IMR-90 (cell line): ENCODE results near the gene ANK3. TPM values are rescaled to one million over a fixed set of nuclear protein-coding genes. Genes with fewer than 3 reads are reported as not detected.

Experiments used
- ATAC-seq: fragments of 200-7000 bp; cut with Tn5 transposase; 2 replicates; pipeline ENCODE4 v1.9.1; 2020; ENCODE audit warnings: low read depth, mild to moderate bottlenecking, moderate library complexity
- BruUV-seq: library from RNA; stranded (reverse); fragments of 400-500 nt; replicated peaks from 2 replicates; lab custom pipeline; 2021; lab: Mats Ljungman, UMichigan
- CTCF ChIA-PET: fragments of 300-600 bp; formaldehyde crosslinking; extraction: SDS; loops from one replicate; lab custom pipeline; 2021; ENCODE audit warnings: antibody characterized with exemption; lab: Yijun Ruan, JAX
- POLR2A ChIA-PET: fragments of 300-600 bp; sonication (Branson Sonifier 250); formaldehyde crosslinking; loops from one replicate; lab custom pipeline; 2022; ENCODE audit warnings: antibody characterized with exemption; ENCODE audit not compliant: unreplicated experiment; lab: Charles Lee
- DNase-seq: peaks from one replicate; pipeline ENCODE4 v3.0.0; 2013
- H2AFZ ChIP-seq: replicated peaks from 2 replicates; pipeline ENCODE3; 2013; ENCODE audit warnings: low read length, mild to moderate bottlenecking; ENCODE audit not compliant: poor library complexity
- H2AK5ac ChIP-seq: 2 replicates; pipeline ENCODE4 v1.6.1; 2013; ENCODE audit warnings: low read depth, low read length, inconsistent platforms
- H2AK9ac ChIP-seq: replicated peaks from 2 replicates; pipeline ENCODE3; 2013; ENCODE audit warnings: mild to moderate bottlenecking, low read depth, low read length, moderate library complexity; ENCODE audit not compliant: poor library complexity
- H2BK120ac ChIP-seq: 2 replicates; pipeline ENCODE4 v1.6.1; 2013; ENCODE audit warnings: low read depth, low read length, inconsistent platforms
- H2BK15ac ChIP-seq: 3 replicates; pipeline ENCODE4 v1.6.1; 2013; ENCODE audit warnings: low read depth, low read length, inconsistent platforms
- H2BK20ac ChIP-seq: 2 replicates; pipeline ENCODE4 v1.6.1; 2013; ENCODE audit warnings: low read depth, mild to moderate bottlenecking, inconsistent platforms, low read length, moderate library complexity
- H2BK5ac ChIP-seq: 2 replicates; pipeline ENCODE4 v1.6.1; 2013; ENCODE audit warnings: mild to moderate bottlenecking, low read depth, low read length, inconsistent platforms; ENCODE audit not compliant: poor library complexity, severe bottlenecking
- H3K14ac ChIP-seq: replicated peaks from 2 replicates; pipeline ENCODE4 v1.6.1; 2013; ENCODE audit warnings: low read depth, low read length, inconsistent platforms
- H3K18ac ChIP-seq: 2 replicates; pipeline ENCODE4 v1.6.1; 2013; ENCODE audit warnings: low read depth, low read length, control low read depth
- H3K23ac ChIP-seq: 2 replicates; pipeline ENCODE4 v1.6.1; 2013; ENCODE audit warnings: low read depth, low read length, inconsistent platforms
- H3K27ac ChIP-seq: 2 replicates; pipeline ENCODE4 v1.5.1; 2013; ENCODE audit warnings: mild to moderate bottlenecking, control low read depth, low read length; ENCODE audit not compliant: insufficient read depth
- H3K27me3 ChIP-seq: 2 replicates; pipeline ENCODE4 v1.6.1; 2013; ENCODE audit warnings: low read length; ENCODE audit not compliant: control insufficient read depth, insufficient read depth
- H3K36me3 ChIP-seq: 2 replicates; pipeline ENCODE4 v1.6.1; 2013; ENCODE audit warnings: low read length, mixed read lengths; ENCODE audit not compliant: control insufficient read depth, insufficient read depth
- H3K4ac ChIP-seq: 2 replicates; pipeline ENCODE4 v1.6.1; 2013; ENCODE audit warnings: low read depth, low read length, inconsistent platforms
- H3K4me1 ChIP-seq: 2 replicates; pipeline ENCODE4 v1.6.1; 2013; ENCODE audit warnings: low read length, mixed read lengths; ENCODE audit not compliant: control insufficient read depth, insufficient read depth
- H3K4me2 ChIP-seq: 2 replicates; pipeline ENCODE4 v1.6.1; 2013; ENCODE audit warnings: low read depth, mild to moderate bottlenecking, control low read depth, low read length, moderate library complexity
- H3K4me3 ChIP-seq: 2 replicates; pipeline ENCODE4 v1.5.1; 2013; ENCODE audit warnings: low read depth, mild to moderate bottlenecking, control low read depth, low read length, moderate library complexity; ENCODE audit not compliant: insufficient read depth
- H3K56ac ChIP-seq: 2 replicates; pipeline ENCODE4 v1.6.1; 2013; ENCODE audit warnings: low read length, inconsistent platforms; ENCODE audit not compliant: insufficient read depth; ENCODE audit errors: extremely low read depth
- H3K79me1 ChIP-seq, 2 experiments: 2 replicates each; pipeline ENCODE4 v1.6.1; 2013; ENCODE audit warnings: low read length in 2 of 2, inconsistent platforms in 1 of 2, low read depth in 1 of 2
- H3K9ac ChIP-seq: 2 replicates; pipeline ENCODE4 v1.6.1; 2013; ENCODE audit warnings: low read depth, low read length, control low read depth
- H3K9me1 ChIP-seq: 2 replicates; pipeline ENCODE4 v1.6.1; 2013; ENCODE audit warnings: low read length, inconsistent platforms; ENCODE audit not compliant: insufficient read depth
- H3K9me3 ChIP-seq: 2 replicates; pipeline ENCODE4 v1.6.1; 2013; ENCODE audit warnings: low read length; ENCODE audit not compliant: control insufficient read depth, insufficient read depth
- H4K20me1 ChIP-seq: 2 replicates; pipeline ENCODE4 v1.6.1; 2013; ENCODE audit warnings: low read length, inconsistent platforms; ENCODE audit not compliant: insufficient read depth
- H4K5ac ChIP-seq: 2 replicates; pipeline ENCODE4 v1.6.1; 2013; ENCODE audit warnings: mild to moderate bottlenecking, low read depth, low read length, control low read depth
- H4K8ac ChIP-seq, 2 experiments: 2 replicates each; pipeline ENCODE4 v1.6.1; 2013; ENCODE audit warnings: low read depth in 2 of 2, low read length in 2 of 2, control low read depth in 1 of 2, inconsistent platforms in 1 of 2
- H4K91ac ChIP-seq: 2 replicates; pipeline ENCODE4 v1.6.1; 2013; ENCODE audit warnings: low read depth, low read length, inconsistent platforms; ENCODE audit not compliant: insufficient read depth
- BHLHE40 ChIP-seq: fragments of 150-350 bp; IDR thresholded peaks from 2 replicates; pipeline ENCODE4 v1.6.1; 2016; ENCODE audit warnings: mild to moderate bottlenecking, low read depth, low read length
- CEBPB ChIP-seq: IDR thresholded peaks from 2 replicates; pipeline ENCODE4 v1.6.1; 2012; ENCODE audit warnings: low read depth, low read length, improper control_type of control experiment
- CHD1 ChIP-seq: IDR thresholded peaks from 2 replicates; pipeline ENCODE4 v1.6.1; 2012; ENCODE audit warnings: low read depth, low read length, improper control_type of control experiment
- ELK1 ChIP-seq: fragments of 150-350 bp; IDR thresholded peaks from 2 replicates; pipeline ENCODE4 v1.6.1; 2016; ENCODE audit warnings: low read depth, mild to moderate bottlenecking, low read length, moderate library complexity, borderline replicate concordance
- MAZ ChIP-seq: IDR thresholded peaks from 2 replicates; pipeline ENCODE4 v1.6.1; 2012; ENCODE audit warnings: low read depth, mild to moderate bottlenecking, low read length, improper control_type of control experiment, moderate library complexity, borderline replicate concordance
- POLR2A ChIP-seq: IDR thresholded peaks from 2 replicates; pipeline ENCODE4 v1.6.1; 2012; ENCODE audit warnings: mild to moderate bottlenecking, low read depth, low read length
- RFX5 ChIP-seq: IDR thresholded peaks from 2 replicates; pipeline ENCODE4 v1.8.0; 2012; ENCODE audit warnings: low read depth, mild to moderate bottlenecking, low read length, moderate library complexity
- USF2 ChIP-seq: fragments of 150-350 bp; IDR thresholded peaks from 2 replicates; pipeline ENCODE4 v1.6.1; 2017; ENCODE audit warnings: mild to moderate bottlenecking, antibody characterized with exemption, low read length, low read depth
- WGBS, 2 experiments: methylation state at CpG; one replicate each; pipeline versions ENCODE4 v1.1.5 to v1.1.7; 2013; ENCODE audit warnings: missing lambda C conversion rate in 2 of 2; ENCODE audit not compliant: insufficient read length in 1 of 2; ENCODE audit errors: extremely low coverage in 2 of 2; 5-methylcytosine and 5-hydroxymethylcytosine counted together
- dilution Hi-C: fragments of 300-500 bp; cut with HindIII; formaldehyde crosslinking; loops from one replicate; pipeline ENCODE4 v1.14.3; 2018; ENCODE audit warnings: low sequenced_read_pairs; ENCODE audit not compliant: unreplicated experiment
- in situ Hi-C: fragments of 300-500 bp; cut with MboI; formaldehyde crosslinking; loops from 3 replicates; pipeline ENCODE4 v1.14.3; 2019; ENCODE audit warnings: low sequenced_read_pairs, inconsistent platforms, mixed read lengths
- intact Hi-C: fragments of 100-400 bp; cut with micrococcal nuclease; formaldehyde crosslinking; loops from 2 replicates; pipeline ENCODE4 v1.10.0; 2022
- polyA plus RNA-seq, 3 experiments: library from polyadenylated mRNA; depleted of rRNA; stranded (reverse); fragments of >200 nt; gene quantifications; 2 replicates each; pipeline ENCODE4 v1.2.3, GENCODE V29; 2012; ENCODE audit warnings: low replicate concordance in 1 of 3
- total RNA-seq: library from RNA; depleted of rRNA; stranded (reverse); fragments of >200 nt; gene quantifications from 2 replicates; pipeline ENCODE4 v1.2.3, GENCODE V29; 2012

Gene ANK3
- total and polyA plus RNA-seq, 2 of the 4 experiments (the other 2 are of a cell fraction), result 0.63 to 1.8 TPM

- DNase-seq (peak; percentile 62), ATAC-seq (peak; percentile 52)
- POLR2A ChIA-PET, result no interaction called here
- Histone ChIP-seq H2AFZ (no peak overlapping the region), H3K79me1 (no peaks in the 10 kb centered on the region), H2AK9ac (no peak overlapping the region), H3K36me3 (no peaks in the 10 kb centered on the region), H2AK5ac (peak overlapping the region; percentile 57; the same call in 1 of the 2 replicates), H4K5ac (peak overlapping the region; percentile 26; the same call in 1 of the 2 replicates), H3K14ac (peak overlapping the region; percentile 64; the same call in 1 of the 2 replicates), H3K4me3 (no peak overlapping the region), H3K9me1 (peaks cover 9% of the 10 kb centered on the region), H3K56ac (no peak overlapping the region; the same call in 1 of the 2 replicates), H3K4me1 (peaks cover 16% of the 10 kb centered on the region), H4K91ac (peak overlapping the region; percentile 85), H2BK15ac (peak overlapping the region; percentile 79; the same call in 2 of the 3 replicates), H3K18ac (peak overlapping the region; percentile 54), H3K9ac (no peak overlapping the region), H2BK5ac (peak overlapping the region; percentile 79), H3K27ac (peak overlapping the region; percentile 45; the same call in 1 of the 2 replicates), H4K20me1 (no peaks in the 10 kb centered on the region), H3K9me3 (no peaks in the 10 kb centered on the region), H3K4me2 (no peak overlapping the region; the same call in 1 of the 2 replicates), H2BK20ac (peak overlapping the region; percentile 90), H3K23ac (peak overlapping the region; percentile 36), H4K8ac (peak overlapping the region in 1 of 2 experiments; percentile 84; a peak in 2 of 4 replicates), H3K27me3 (no peaks in the 10 kb centered on the region), H3K4ac (peak overlapping the region; percentile 82), H2BK120ac (peak overlapping the region; percentile 85)
- TF ChIP-seq BHLHE40, result peak; percentile 81
- TF ChIP-seq MAZ, result no peak
- no peak for TF ChIP-seq ELK1
- no peak for TF ChIP-seq CHD1
- TF ChIP-seq CEBPB, result no peak
- no peak for TF ChIP-seq POLR2A
- TF ChIP-seq RFX5, result no peak
- no peak for TF ChIP-seq USF2
- CTCF ChIA-PET, result interaction anchor here (0.6 kb wide), 1 partner anchor 220 kb away, joined by 3 read pairs; no protein-coding TSS in a partner anchor
- in situ Hi-C loops, result loop anchor here (25.0 kb wide), 1 partner anchor 791 kb away; no protein-coding TSS in a partner anchor
- no TSS peak for BruUV-seq
- dilution Hi-C loops, result no loop called here
- intact Hi-C loops, result loop anchor here (5.0 kb wide), 2 partner anchors 46 to 146 kb away; no protein-coding TSS in a partner anchor
- 0% methylated on average over 1 of the region's 3 CpGs; no CpG with 5 or more reads in 1 of the 2 experiments for WGBS, 2 experiments
These were observed 38.2 kb upstream of the ANK3 start for GRCh38 chr10:60427709-60428386.
